Measurements from ENCODE around the gene NXT1.

The NXT1 gene

DNA sequence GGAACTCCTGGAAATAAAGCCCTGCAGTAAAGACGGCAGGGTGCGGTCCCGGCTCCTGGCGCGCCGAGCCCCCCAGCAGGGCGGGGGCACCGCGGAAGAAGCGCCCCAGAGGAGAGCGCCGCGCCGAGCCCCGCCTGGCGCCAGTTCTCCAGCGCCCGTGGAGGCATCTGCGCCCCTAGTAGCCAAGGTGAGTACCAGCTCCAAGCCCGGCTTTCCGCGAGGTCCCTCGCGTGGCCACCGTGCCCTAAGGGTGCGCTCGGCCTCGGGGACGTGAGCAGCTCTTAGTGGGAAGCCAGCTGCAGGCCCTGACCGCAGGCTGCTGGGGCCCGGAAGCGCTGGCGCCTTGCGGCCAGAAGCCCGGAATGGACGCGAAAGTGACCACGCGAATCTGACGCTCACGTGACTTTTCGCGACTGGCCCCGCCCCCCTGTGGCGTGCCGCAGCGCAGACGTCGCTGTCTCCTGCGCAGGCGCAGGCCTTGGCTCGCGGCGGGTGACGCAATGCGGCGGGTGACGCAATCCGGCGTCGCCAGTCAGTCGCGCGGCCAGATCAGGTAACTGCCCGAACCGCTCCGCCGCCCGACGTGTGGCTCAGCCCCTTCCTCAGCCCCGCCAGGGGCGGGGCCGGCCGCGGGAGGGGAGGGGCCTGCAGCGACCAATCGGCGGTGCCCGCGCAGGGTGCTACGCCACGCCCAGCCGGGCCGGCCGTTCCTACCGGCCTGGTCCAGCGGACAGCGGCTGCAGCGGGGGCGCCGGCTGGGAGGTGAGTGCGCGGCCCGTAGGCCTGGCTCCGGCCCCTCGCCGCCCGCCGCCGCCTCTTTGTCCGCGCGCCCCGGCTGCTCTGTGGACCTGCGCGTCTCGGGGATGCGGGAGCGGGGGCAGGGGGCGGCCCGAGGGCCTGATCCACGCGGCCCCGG lies 11.1 kb downstream of the NXT1 start, which contains the start of gene GZF1:
TSS of gene GZF1 (plus strand) at position 707 of the 916 bp plus-strand sequence. CDS start 2,202 bp downstream, outside the sequence.
- no peak for FAIRE-seq

DNA sequence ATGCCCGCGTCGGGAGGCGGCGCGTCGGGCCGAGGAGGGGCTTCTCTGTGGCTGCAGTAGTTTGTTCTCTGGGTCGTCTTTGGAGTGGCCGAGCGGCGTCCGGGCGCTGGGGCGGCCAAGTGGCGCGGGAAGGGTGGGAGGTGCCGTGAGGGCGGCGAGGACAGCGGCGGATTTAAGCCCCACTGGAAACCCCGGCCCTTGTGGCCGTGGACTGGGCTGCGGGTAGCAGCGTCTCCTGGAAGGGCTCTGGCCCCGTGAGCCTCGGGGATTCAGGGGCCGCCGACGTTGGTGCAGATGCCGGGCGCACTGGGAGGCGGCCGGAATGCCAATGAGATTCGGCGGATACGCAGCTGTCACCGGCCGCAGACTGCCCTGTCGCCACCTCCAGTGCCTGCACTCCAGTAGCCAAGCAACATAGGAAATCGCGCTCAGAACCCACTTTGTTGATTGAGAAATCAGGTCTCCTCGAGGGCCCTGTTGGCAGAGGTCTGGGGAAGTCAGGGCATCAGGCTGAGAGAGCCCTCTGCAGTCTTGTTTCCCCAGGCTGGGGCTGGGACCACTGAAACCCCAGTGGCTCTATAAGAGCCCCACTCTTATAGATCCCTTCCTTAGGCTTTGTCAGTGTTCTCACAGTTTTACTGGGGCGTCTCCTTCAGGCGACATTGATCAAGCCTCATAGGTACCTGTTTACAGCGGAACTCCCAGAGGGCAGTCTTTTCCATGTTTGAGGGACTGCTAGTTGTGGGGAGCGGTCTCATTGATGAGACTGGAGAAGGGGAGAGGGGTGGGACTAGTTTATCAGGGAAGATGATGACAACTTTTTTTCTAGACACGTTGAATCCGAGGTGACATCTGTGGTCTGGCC lies 12.0 kb downstream of the NXT1 start:
- no peak for FAIRE-seq

DNA sequence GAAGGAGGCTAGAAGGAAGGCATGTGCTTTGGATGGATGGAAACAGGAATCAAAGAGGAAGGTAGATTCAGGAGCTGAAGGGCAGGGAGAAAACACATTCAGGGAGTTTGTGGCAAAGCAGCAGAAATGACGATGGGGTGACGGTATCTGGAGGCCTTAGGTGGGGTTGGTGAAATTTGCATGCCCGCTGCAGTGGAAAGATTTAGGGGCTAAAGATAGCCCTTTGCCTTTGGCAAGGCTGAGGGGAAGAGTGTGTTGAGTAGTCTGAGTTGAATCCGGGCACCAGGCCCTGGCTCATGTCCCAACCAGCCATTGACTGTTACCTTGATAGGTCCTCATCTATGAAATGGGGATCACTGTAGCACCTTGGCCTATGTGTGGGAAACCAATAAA lies 12.7 kb downstream of the NXT1 start:
- no peak for FAIRE-seq

DNA sequence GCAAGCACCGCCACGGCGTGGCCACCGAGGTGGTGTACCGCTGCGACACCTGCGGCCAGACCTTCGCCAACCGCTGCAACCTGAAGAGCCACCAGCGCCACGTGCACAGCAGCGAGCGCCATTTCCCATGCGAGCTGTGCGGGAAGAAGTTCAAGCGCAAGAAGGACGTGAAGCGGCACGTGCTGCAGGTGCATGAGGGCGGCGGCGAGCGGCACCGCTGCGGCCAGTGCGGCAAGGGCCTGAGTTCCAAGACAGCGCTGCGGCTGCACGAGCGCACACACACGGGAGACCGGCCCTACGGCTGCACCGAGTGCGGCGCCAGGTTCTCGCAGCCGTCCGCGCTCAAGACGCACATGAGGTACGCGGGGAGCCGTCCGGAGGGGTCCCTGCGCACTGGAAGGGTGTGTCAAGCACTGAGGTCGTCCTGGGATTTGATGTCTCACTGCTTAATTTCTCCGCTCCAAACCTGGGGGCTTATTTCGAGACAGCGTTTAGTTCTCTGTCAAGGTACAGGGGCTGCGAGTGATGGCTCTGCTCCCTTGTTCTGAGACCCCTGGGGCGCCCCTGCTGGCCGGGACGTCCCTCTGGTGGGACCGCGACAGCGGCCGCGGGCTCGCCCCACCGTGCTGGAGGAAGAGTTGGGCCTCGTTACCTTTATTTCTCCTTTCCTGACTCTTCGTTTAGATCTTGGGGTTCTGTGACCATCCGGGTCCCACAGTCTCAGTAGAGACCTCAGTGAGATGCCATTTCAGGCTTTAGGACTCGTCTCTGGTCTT lies 15.0 kb downstream of the NXT1 start:
- no peak for FAIRE-seq

DNA sequence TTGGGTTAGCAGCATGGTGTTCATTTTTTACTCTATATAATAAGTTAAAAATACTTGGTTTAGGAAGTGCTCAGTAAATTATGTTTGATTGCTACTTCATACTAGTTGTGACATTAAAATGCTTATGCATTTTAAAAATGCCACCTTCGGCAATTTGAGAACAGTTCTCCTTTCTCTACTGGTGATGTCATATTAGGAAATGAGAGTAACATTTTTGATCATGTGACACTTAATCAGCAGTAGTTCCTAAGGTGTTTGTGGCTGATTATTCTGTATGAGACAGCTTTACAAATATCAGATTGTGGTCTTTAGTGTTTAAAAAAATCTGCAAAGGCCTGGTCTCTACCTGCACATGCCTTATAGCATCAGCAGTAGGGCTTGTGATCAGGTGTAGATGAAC lies 15.8 kb downstream of the NXT1 start:
- FAIRE-seq: no peak

DNA sequence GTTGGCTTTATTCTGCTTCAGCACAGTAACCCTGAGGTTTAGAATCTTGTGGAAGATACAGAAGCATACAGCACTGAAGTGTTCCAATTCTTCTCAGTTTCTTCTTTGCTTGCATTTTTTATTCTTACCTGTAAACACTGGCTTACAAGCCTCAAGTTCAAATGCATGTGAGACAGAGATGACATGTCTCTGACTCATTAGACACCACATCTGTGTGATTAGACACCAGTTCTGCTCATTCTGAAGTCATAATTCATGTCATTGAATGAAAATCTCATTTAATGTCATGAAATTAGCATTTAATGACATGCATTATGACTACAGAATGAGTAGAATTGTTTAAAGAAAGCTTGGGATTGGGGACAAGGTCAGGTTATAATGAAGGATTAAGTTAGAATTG lies 17.2 kb downstream of the NXT1 start:
- FAIRE-seq: no peak

DNA sequence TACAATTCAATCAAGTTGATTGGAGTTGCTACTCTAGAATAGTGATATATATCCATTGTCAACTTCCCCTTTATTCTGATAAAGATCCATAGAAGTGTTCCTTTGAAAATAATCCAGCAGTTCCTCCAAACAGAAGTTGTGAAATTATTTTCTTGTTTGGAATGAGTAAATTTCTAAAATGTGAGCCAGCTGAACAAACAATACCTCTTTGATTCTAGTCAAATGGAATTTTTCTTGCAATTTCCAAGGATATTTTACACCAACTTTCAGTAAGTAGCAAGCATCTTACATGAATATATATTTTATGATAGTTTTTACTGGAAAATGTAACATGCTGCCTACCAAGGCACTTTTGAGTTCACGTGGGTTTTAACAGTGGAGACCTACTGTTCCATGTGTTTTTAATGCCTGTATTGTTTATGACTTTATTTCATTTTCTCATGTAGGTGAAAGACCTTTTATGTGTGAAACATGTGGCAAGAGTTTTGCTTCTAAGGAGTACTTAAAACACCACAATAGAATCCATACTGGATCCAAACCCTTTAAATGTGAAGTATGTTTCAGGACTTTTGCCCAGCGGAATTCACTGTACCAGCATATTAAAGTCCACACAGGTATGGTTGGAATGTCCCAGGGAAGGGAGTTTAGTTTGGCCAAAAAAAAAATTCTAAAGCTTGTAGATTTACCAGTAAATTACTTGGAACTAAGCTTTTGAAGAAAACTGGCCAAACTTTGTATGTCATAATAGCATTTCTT lies 17.9 kb downstream of the NXT1 start:
- no peak for FAIRE-seq

DNA sequence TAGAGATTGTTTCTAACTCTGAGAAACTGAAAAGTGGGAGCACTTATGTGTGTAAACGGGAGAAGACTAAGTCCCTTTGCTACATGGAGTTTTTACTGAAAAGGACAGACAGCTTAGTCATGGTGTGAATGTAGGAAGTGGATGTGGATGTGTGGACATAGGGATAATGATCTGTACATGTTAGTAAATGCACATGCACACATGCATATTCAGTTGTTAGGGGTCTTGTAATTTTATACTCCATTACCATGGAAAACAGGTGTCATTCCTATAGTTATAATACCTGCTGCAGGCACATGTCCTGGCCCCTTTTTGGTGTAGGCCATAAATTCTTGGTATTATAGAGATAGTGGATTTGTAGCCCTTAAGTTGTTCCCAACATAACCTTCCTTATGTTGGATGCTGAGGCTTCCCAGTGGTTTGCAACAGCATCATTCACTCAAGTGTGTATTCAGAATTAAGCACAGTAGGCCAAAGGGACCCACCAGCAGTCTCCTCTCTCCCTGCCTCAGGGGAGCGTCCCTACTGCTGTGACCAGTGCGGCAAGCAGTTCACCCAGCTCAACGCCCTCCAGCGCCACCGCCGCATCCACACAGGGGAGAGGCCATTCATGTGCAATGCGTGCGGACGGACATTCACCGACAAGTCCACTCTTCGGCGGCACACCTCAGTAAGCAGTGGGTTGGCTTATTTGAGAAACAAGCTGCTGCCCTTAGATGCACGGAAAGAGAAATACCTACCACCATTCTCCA lies 18.7 kb downstream of the NXT1 start:
- no peak for FAIRE-seq

DNA sequence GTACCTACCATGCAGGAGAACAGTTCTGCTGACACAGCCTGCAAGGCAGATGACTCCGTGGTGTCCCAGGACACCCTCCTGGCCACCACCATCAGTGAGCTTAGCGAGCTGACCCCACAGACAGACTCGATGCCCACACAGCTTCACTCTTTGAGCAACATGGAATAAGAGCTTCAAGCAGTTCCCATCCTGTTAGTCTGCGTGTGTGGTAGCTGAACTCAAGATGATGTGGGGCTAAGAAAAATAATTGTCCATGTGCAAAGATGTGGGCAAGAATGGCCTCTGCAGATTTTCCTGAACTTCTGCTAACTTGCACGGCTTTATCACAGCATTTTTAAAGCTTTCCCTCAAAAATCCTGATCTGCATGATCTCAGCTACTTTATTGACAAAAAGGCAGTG lies 19.7 kb downstream of the NXT1 start:
- FAIRE-seq: no peak

DNA sequence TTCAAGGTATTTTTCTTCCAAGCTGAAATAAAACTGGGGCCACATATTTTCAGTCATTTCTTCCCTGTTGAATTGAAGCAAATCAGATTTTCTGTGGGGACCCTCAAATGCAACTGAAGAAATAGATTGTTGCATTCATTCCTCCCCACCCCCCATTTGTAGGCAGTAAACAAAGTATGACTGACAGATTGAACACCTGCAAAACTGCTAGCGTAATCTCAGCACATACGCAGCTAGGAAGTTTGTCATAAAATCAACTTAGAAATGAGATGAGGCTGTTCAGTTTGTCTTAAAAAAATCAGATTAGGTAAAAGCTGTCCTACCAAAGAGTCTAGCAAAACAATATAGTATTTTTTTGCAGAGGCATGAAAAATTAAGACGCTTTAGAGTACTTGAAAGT lies 20.3 kb downstream of the NXT1 start:
- no peak for FAIRE-seq

DNA sequence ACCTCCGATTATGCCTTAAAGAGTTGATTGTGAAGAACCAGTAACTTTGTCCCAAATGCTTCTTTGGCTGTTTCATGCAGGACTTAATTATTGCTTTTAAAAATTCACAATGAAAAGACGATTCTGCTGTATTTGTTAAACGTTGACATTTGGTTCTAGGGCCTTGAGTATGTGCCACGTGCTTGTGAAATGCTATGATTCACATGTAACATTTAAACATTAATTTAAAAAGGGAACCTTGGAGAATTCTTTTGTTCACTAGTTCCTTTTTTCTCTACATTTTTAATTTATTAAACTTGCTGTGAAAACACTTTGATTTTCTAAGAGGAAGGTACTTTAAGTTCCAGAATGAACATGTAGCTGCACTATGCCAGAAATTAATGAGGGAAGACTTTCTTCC lies 20.9 kb downstream of the NXT1 start:
- no peak for FAIRE-seq

DNA sequence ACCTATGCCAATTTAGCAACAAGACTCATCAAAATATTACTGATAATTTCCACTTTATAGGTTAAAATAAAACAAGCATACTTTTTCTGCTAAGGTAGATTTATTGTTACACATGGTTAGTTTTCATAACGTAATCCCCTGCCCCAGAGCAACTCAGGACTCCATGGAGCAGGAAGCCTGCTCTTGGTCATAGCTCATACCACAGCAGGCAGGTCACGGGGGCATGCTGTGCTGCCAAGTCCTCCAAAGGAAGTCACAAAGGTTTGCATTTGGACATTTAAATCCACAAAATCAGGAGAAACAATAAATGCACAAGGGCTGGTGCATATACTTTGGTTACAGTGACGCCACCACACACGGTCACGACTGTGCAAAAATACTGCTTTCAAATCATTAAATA lies 23.9 kb downstream of the NXT1 start:
- FAIRE-seq: no peak

DNA sequence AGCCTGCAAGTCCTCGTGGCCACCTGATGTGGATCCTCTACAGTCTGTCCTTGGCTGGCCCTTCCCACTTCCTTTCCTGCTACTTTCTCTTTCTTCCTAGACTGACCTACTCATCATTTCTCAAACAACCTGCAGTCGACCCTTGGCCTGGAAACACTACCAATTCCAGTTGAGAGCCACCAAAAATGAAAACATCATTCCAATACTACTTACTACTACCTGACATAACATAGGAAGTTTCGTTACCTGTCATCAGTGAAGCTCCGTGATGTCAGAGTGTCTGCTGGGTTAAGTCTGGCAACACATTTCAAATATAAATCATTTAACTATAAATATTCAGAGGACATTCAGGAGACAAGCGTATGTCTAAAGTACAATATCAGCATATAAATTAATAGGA lies 25.2 kb downstream of the NXT1 start:
- no peak for FAIRE-seq

DNA sequence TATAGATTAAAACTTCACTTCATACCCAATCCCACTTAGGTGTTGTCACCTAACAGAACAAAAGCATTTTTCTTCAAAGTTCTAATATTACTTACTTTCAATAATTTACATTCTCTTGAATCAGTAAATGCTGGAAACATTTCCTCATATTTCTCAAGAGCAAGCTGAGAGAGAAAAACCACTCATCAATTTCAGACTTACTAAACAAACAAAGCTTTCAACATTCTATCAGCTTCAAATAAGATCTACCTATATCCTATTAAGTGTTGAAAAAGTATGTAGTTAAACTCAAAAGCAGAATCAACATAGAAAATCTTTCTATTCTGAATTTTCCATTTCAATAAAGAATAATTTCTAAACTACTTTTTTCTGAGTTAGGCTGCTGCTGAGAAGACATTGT lies 29.2 kb downstream of the NXT1 start:
- FAIRE-seq: no peak

DNA sequence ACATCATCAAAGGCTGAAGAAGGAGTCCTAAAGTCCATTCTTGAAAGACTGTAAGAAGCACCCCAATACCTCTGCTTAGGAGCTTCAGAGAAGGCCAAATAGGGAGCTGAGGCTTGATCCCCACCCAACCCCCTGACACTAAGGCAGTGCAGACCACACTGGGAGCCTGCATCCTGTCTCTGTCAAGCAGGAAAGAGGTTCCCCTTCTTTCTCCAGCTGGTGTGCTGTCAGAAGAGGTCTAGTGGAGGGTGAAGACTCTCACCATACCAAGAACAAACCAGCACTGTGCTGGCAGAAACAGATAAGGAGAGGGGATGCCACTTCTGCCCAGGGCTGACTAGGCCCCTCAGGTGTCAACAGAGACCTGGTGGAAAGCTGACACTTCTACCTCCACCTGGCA lies 31.3 kb downstream of the NXT1 start:
- no peak for FAIRE-seq

DNA sequence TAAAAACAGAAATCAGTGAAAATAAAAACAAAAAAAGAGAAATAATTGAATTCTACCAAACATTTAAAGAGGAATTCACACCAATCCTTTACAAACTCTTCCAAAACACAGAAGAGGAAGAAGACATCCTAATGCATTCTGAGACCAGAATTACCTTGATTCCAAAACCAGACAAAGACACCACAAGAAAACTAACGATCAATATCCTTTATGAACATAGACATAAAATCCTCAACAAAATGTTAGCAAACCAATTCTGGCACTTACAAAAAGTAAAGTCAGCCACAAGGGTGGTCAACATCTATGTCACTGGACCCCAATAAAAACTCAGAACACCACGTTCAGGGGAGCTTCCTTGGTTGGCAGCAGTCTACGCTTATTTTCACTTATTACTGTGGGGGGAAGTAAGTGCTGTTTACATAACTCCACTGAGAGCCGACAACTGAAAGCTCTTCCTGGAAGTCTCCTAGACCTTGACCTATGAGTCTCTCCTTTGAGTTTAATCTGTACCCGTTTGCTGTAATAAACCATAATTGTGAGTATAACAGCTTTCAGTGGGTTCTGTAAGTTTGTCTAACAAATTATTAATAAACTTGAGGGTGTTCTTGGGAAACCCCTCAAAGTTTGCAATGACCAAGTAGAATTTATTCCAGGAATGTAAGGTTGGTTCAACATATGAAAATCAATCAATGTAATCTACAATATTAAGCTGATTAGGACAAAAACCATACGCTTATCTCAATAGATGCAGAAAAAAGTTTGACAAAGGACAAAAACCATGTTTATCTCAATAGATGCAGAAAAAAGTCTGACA lies 35.9 kb downstream of the NXT1 start:
- FAIRE-seq: no peak

DNA sequence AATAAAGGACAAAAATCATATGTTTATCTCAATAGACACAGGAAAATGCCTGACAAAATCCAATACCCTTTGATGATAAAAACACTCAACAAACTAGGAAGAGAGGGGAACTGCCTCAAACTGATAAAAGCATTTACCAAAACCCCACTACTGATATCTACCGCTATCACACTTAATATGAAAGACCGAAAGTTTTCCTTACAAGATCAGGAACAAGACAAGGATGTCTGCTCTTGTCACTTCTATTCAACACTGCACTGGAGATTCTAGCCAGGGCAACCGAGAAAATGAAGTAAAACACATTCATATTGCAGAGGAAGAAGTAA lies 36.5 kb downstream of the NXT1 start:
- FAIRE-seq: no peak

DNA sequence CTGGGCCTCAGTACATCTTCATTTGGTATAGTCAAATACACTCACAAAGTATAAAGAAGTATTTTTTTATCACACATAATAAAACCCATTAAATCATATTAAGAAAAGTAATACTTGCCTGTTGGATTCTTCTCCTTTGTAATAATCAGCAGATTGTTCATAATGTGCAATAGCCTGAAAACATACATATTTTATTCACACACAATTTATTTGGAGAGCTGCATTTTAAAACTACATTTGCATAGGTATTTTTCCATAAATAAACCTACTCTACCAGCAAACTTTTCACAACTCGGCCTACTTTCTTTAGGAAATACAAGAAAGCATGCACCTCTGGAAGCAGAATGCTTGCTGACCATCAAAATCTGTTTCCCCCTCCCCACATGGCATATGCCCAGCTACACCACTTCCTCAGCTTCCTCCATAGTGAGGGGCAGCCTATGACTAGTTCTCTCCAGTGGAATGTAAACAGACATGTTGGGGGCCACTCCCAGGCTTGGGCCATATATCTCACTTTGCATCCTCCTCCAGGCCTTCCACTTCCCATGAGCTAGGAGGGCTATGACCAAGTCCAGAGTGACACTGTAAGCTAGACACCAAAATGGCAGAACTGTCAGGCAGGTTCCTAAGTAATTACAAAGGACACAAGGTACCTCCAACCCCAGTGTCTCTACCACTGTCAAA lies 39.6 kb downstream of the NXT1 start:
- FAIRE-seq: no peak

DNA sequence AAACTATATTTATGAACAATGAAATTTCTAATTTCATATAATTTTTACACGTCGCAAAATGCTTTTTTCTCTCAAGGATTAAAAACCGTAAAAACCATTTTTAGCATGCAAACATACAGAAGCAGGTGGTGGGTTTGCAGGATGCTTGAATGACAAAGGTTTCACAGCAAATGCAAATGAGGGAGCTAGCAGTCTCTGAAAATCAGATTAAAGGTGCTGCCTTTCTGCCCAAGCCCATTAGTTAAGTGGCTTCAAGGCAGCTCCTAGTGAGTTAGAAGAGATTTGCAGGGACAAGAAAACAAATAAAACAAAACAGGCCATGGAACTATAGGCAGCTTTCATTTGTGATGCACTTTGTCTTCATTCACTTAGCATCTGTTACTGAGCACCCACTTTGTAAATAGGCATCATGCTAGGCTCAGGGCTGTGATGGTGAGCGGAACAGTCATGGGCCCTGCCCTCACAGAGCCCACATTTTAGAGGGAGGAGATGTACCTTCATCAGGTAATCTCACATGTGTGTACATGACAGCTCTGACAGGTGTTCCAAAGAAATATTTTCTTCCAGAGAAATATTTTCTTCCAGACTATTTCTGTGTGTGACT lies 41.2 kb downstream of the NXT1 start:
- FAIRE-seq: no peak

Data from endometrium (tissue), 2 donors.